HG02763 (cell line): ENCODE results near the gene MFF.
"Not testable (repeated sequence)": the region's sequence is repeated elsewhere in the genome, so short reads cannot be mapped to it uniquely, and the experiment has no call there.

Experiments
- ATAC-seq: cut with Tn5 transposase; IDR thresholded peaks from one replicate; pipeline ENCODE4 v1.9.1; 2021; ENCODE audit warnings: mild to moderate bottlenecking, moderate library complexity; ENCODE audit not compliant: unreplicated experiment

MFF gene

DNA sequence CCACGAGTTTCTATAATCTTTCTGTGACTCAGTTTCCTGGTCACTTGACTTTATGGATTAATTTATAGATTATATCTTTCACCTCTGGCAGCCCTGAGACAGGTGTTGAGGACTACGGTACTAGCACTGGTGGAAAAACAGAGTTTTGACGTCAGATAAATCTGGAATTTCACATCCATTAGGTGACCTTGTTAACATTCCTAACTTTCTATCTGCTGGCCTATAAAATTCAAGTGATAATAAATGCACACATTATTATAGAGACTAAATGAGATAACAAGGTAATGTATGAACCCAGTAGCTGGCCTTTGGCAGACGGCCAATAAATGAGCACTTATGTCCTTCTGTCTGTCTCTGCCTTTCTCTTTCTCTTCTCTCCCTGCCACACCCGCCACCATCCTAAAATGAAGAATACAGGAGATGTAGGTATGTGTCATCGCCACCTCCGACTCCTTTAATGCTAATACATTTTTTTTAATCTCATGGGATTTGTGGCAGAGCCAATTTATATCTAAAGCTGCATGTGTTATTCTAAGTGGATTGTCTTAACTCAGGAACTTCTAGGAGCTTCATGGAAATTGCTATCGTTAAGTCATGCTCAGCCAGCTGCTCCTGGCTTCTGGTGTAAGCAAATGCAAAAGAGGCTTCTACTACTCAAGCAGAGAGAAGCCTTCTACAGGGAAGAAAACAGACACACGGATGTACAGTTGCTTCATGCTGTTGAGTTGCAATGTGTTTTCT is 51.8 kb downstream of the MFF start:
- no peak for ATAC-seq

DNA sequence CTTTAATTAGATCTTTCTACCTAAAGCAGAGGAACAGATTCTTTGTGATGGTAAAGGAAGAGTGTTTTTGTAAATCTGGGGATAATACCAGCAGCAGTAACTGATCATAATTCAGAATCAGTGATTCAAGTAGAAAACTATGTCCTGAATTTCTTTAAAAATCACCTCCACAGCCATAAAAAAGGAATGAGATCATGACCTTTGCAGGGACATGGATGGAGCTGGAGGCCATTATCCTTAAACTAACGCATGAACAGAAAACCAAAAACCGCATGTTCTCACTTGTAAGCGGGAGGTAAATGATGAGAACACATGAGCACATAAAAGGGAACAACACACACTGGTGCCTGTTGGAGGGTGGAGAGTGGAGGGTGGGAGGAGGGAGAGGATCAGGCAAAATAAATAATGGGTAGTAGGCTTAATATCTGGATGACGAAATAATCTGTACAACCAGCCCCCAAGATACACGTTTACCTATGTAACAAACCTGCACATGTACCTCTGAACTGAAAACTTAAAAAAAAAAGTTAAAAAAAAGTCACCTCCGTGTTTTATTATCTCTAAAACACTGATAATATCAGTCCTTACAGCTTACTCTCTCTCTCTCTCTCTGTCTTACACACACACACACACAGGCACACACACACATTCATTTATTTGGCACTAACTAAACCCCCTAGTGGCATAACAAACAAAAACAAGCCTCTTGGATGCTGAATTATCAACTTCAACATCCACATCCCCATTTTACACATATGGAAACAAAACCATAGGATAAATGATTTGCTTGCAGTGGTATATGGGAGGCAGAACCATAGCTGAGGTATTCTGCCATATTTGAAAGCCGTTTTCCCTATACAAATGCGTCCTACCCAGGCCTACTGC is 52.7 kb downstream of the MFF start:
- no peak for ATAC-seq

DNA sequence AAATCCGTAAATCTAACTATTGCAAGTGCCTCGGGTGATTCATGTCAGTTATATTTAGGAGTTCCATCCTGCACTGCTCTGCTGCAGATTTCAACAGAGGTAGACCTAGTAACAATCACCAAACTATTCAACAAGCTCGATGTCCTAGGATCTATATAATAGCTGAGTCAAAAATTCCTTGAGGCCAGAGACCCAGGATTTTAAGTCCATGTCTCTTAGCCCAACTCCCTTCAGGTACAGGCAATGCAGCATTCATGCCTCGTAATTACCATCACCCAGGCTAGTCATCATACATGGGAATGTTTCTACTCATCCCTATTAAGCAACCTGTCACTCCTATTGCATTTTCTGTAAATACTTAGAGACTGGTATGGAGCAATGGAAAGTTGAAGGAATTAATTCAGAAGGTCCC is 53.3 kb downstream of the MFF start:
- no peak for ATAC-seq

DNA sequence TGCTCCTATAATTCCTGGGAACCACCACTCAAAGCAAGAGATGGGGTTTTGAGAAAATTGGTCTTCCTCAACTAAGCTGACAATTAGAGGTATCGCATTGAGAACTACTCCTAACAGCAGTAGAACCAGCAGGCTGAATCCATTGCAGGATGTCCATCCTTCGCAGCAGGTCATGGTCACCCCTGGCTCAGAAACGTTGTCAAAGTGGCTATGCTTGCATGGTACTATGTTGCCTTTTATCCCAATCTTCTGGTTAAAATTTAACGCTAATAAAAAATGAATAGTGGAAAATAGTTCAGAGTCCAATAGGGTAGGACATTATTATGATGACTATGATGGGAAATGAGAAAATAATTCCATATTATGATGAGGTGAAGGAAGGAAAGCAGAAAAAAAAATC is 54.0 kb downstream of the MFF start, which contains the start of gene TM4SF20:
Gene TM4SF20 (minus strand): TSS at position 212 of the 400 bp plus-strand sequence. CDS start 38 bp downstream, at position 174.
- ATAC-seq = no peak

DNA sequence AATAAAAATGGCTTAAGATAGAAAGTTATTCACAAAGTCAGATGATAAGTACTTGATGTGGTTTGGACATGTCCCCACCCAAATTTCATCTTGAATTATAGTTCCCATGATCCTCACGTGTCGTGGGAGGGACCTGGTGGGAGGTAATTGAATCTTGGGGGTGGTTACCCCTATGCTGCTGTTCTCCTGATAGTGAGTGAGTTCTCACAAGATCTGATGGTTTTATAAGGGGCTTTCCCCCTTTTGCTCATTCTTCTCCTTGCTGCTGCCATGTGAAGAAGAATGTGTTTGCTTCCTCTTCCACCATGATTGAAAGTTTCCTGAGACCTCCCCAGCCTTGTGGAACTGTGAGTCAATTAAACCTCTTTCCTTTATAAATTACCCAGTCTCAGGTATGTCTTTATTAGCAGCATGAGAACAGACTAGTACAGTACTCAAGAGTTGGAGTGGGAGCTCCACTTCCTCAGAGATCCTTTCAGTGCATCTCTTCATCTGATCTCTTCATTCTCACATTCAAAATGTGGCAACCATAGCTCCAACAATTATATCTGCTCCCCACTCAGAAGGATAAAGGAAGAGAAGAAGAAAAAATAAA is 57.3 kb downstream of the MFF start:
- ATAC-seq = not testable (repeated sequence)

DNA sequence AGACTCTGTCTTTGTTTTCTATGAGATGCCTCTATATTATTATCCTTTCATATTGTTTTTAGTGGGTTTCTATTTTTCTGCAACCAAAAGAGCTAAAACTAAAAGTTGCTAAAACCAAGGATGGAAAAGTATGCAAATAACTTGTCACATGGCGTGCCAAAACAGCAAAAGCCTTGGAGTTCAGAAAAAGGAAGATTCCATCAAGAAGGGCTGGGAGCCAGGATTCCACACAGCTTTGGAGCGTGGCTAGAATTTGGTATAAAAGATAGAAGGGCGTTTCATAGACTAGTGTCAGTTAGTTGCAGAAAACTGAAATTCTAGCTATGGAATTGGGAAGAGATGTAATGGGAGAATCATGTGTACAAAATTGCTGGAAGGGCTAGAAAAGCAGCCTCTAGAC is 58.6 kb downstream of the MFF start:
- ATAC-seq = no peak

DNA sequence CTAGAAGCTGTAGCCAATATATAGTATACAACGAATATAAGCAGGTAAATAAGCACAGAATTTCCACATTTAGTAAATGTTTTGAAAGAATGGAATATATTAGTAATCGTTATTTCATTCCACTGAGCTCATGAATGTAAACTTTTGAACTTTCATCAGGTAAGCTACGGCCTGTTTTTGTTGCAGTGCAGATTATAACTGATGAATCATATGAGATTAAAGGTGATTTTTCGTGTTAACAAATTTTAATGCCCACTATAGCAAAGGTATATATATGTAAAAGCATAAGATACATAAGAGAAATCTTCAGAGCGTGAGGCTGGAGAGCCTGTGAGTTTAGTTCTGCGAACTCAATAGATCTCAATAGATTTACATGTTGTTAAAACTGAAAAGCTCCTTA is 61.6 kb downstream of the MFF start:
- ATAC-seq = no peak

DNA sequence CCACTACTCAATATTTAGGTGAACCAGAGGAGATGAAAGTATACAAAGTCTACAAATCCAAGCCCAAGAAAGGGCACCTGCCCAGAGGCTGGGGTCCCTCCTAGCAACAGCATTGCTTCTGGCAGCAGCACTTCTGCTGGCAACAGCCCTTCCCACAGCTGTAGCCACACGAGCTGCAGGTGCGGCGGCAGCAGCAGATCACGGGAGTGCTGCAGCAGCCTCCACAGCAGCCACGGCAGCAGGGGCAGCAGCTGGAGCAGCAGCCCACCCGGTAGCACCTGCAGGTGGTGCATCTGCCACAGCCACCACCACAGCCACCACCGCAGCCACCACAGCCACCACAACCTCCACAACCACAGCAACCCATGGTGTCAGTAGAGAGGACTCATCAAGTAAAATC is 62.5 kb downstream of the MFF start, which contains the start of gene SCYGR1:
Gene SCYGR1 (minus strand): TSS at position 367 of the 400 bp plus-strand sequence. CDS start 0 bp downstream, at position 367.
- not testable (repeated sequence) for ATAC-seq

DNA sequence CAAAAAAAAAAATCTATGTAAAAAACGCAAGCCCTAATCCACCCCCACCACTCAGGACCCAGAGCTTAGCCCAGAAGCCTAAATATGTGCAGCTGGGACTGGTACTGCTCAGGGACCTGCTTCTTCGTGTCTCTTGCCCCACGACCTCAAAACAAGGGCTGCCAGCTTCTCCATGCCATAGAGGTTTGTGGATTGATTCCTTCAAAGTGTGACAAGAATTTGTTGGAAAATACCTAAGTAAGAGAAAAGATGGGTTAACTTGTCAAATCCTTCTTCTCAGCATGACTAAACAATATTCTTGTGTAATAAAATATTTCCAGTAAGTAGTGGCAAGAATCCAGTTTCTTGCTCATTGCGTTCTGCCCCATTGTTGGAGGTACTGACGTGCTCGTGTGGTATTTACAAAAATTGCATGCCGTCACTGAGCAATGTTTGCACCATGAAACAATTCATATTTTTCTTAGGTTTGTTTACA is 63.5 kb downstream of the MFF start:
- no peak for ATAC-seq

DNA sequence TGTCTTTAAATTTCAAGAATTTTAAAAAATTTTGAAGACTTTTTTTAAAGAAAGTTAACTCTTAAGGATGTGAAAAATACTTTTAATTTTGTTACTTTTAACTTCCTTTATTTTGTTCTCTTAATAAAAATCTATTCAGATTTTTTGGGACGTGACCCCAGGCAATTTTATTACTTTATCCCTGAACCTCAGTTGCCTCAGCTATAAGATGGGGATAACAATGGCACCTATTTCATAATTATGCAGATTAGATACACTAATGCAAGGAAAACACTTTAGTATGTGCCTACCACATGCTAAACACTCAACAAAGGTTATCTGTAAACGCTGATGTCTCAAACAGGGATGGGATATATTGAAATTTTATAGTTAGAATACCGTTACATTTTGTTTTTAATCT is 64.2 kb downstream of the MFF start:
- ATAC-seq = no peak

DNA sequence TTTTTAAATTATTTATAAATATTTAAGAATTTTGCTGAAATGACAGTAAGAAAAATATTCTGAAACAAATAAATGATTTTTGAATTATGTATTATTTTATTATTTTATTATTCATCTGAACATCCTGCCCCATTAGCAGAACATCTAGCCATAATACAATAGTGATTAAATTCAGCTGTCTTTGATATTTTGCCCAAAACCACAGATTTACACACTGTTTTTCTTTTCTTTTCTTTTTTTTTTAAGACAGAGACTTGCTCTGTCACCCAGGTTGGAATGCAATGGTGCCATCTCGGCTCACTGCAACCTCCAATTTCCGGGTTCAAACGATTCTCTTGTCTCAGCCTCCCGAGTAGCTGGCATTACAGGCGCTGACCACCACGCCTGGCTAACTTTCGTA is 64.6 kb downstream of the MFF start:
- ATAC-seq = no peak

DNA sequence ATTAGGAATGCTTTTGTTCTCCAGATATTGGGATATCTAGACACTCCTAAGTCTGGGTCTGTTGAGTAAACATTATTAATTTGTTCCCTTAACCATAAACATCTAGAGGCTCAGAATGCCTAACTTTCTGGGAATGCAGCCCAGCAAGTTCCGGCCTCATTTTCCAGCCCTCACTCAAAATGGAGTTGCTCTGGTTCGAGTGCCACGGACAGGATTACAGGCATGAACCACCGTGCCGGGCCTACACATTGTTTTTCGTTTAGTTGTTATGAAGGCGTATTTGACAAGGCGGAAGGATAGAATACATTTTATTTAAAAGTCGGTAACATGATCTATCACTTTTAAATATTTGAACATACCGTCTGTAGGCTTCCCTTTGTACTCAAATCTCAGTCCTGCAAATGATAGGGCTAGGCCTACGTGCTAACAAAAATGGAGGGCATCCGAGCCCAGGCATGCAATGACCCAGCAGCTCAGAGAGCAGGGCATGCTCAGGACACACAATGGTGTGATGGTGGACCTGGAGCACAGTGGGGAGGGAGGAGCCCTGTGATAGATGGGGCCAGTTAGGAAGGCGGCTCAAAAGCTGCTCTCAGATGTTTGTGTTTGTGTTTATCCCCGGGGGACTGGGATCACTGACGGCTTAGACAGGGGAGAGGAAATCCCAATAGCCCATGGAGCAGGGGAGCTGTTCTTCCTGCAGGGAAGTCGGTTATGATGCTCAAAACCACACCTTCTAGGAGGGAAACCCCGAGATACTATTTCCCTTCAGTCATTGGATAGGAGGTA is 65.6 kb downstream of the MFF start:
- ATAC-seq = no peak

DNA sequence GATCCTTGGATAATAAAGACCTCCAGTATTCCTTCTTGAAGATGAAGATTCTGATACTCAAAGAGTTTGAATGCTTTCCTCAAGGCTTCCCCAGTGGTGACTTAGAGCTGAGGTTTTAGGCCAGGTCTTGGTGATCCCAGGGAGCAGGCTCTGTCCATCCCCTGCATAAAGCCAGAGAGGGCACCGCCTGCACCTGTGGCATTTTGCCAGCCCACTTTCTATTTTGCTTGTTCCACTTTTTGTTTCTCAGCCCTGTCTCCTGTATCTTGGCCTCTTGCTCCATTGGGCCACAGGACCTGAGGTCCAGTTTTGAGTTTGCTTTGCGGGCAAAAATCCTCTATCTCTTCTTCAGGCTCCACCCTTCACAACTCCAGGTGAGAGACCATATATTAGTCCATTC is 69.3 kb downstream of the MFF start:
- no peak for ATAC-seq

DNA sequence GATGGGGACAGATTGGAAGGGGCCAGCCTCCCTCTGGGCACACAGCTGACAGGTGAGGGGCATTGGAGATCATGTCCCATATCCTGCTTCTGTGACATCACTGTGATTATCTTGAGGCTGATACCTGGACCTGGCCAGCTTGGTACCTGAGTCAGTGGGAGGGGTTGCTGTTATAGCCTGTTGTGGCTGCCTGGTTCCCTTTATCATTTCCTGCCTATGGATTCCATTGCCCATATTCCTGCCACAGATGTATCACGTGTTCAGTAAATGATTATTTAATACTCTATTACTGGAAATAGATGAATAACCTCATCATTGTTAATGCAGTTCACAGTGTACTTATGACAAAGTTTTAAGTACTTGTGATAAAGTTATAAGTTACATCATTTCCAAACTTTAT is 70.5 kb downstream of the MFF start:
- no peak for ATAC-seq

DNA sequence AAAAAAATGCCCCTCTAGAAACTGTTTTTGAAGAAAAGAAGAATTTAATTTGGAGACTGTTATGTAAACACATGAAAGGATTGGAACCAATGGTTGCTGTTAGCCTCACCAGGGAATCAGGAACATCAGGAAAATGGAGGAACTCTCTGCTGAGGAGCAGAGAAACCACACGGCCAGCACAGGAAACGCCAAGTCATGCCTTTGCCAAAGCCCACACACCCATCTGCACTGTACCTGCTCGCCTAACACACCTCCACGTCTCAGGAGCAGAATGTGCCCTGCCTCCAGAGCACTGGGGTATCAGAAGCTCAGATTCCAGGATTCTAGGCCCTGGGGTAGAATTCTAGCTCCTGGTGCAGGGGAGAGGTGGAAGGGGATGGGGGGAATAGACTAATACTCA is 72.5 kb downstream of the MFF start:
- ATAC-seq = no peak

DNA sequence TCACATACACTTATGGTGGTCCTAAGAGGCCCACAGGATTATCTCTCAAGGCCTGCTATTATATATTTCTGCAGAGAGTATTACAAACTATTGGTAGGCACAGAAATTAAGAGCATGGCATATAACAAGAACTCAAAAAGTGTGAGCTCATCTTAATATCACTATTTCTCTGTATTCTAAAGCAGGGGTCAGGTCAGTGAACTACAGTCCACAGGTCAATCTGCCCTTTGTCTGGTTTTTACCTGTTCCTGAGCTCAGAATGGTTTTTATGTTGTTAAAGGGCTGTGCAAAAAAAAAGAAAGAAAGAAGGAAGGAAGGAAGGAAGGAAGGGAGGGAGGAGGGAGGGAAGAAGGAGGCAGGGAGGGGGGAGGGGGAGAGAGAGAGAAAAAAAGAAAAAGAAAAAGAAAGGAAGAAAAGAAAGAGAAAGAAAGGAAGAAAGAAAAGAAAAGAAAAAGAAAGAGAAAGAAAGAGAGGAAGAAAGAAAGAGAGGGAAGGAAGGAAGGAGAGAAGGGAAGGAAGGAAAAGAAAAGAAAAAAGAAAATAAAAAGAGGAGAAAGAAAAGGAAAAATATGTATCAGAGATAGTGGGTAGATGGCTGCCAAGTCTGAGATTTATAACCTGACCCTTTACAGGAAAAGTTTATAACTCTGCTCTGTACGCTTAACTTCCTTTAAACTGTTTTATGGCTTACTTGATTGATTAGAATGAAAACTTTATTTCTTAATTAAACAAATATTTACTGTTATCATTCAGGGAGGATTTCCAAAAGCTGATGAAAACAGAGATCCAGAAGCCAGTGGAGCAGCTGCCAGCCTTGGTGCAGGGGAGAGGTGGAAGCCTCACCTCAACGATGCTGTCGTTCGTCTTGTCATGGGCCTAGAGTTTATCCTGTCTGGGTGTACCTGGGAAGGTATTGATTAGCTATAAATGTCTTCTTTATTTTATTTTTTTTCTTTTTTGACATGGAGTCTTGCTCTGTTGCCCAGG is 73.9 kb downstream of the MFF start:
- no peak for ATAC-seq

DNA sequence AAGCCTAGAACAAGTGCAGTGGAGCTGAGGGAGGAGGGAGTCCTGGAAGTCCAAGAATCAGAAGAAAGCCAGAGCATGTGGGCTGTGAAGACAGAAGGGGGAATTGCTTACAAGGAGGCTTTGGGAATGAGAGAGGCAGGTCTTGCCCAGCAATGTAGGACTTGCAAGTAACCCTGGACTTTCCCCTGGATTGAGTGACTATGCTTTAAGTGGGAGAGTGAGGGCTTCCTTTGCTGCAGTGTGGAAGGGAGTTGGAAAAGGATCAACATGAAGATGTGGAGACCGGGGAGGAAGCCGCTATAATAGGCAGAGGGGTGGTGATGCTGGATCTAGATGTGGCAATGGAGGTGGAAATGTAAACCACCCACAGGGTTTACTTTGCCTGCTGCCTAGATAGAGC is 76.5 kb downstream of the MFF start:
- ATAC-seq = no peak

DNA sequence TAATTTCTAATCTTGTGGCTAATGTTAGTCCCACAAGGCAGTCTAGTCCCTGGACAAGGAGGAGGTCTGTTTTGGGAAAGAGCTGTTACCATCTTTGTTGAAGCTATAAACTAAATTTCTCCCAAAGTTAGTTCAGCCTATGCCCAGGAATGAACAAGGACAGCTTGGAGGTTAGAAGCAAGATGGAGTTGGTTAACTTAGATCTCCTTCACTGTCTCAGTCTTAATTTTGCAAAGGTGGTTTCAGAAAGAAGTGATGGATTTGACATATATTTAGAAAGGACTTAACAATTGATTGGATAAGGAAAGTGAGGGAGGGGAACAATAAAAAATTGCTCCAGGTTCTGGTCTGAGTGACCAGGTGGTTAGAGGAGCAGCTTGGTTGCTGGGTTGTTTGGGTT is 77.3 kb downstream of the MFF start:
- no peak for ATAC-seq

DNA sequence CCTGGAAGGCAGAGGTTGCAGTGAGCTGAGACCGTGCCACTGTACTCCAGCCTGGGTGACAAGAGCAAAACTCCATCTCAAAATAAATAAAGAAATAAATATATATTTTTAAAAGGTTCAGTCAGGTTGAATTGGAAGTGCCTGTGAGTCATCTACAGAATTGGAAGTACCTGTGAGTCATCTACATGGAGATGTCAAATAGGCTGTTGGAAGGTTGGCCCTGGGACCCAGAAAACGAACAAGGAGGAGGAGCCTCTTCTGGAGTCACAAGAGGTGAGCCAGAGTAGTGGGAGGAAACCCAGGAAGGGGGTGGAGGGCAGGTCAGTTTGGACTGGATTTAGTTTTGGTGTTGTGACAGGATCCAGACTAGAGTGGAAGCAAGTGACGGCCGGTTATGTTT is 77.9 kb downstream of the MFF start:
- ATAC-seq = no peak
